Activated T-helper 1 cell treated with anti-CD3 and anti-CD28 coated beads, Interleukin-2, amount 50 U/mL, for 16 hours (primary cell): ENCODE results near the gene RASA3.

Experiments
- DNase-seq, 2 donors: peaks; one replicate each; pipeline ENCODE4 v3.0.0-alpha.2; 2020; ENCODE audit warnings: low read depth in 1 of 2, low spot score in 1 of 2

Gene RASA3

GRCh38 chr13:114069376-114070097 lies 62.9 kb downstream of the RASA3 start:
- DNase-seq: no peak

GRCh38 chr13:114068656-114069318 lies 63.6 kb downstream of the RASA3 start:
- DNase-seq: no peak

GRCh38 chr13:114067886-114068651 lies 64.4 kb downstream of the RASA3 start:
- no peak for DNase-seq

- no peak for DNase-seq
These were observed 65.0 kb downstream of the RASA3 start for GRCh38 chr13:114067381-114067885.

GRCh38 chr13:114066956-114067355 lies 65.5 kb downstream of the RASA3 start:
- no peak for DNase-seq

- DNase-seq: no peak
These were observed 66.3 kb downstream of the RASA3 start for GRCh38 chr13:114065926-114066774.

GRCh38 chr13:114065141-114065925 lies 67.1 kb downstream of the RASA3 start:
- peak; percentile 42 to 69 for DNase-seq

GRCh38 chr13:114064450-114065140 lies 67.8 kb downstream of the RASA3 start:
- DNase-seq: no peak

GRCh38 chr13:114063545-114064449 lies 68.6 kb downstream of the RASA3 start:
- no peak for DNase-seq

- DNase-seq: no peak
These were observed 69.7 kb downstream of the RASA3 start for GRCh38 chr13:114062754-114063153.

- no peak for DNase-seq
These were observed 70.1 kb downstream of the RASA3 start for GRCh38 chr13:114062341-114062740.

- DNase-seq: no peak
These were observed 70.7 kb downstream of the RASA3 start for GRCh38 chr13:114061744-114062143.

GRCh38 chr13:114061047-114061446 lies 71.4 kb downstream of the RASA3 start:
- DNase-seq: no peak

GRCh38 chr13:114059946-114060860 lies 72.2 kb downstream of the RASA3 start:
- DNase-seq: no peak

- DNase-seq: no peak
These were observed 73.0 kb downstream of the RASA3 start for GRCh38 chr13:114059428-114059827.

GRCh38 chr13:114058051-114058867 lies 74.2 kb downstream of the RASA3 start:
- DNase-seq: no peak
